GM12891 (cell line): ENCODE data around the gene FGFR2.

Experiments used
- POLR2AphosphoS5 ChIP-seq: IDR thresholded peaks from 2 replicates; pipeline ENCODE4 v1.6.1; 2011; ENCODE audit warnings: low read depth, low read length, control low read depth
- POU2F2 ChIP-seq: IDR thresholded peaks from 2 replicates; pipeline ENCODE4 v1.6.1; 2011; ENCODE audit warnings: low read depth, mild to moderate bottlenecking, control low read depth, low read length, moderate library complexity
- TAF1 ChIP-seq: IDR thresholded peaks from 2 replicates; pipeline ENCODE4 v1.6.1; 2011; ENCODE audit warnings: low read depth, low read length, control low read depth

DNA sequence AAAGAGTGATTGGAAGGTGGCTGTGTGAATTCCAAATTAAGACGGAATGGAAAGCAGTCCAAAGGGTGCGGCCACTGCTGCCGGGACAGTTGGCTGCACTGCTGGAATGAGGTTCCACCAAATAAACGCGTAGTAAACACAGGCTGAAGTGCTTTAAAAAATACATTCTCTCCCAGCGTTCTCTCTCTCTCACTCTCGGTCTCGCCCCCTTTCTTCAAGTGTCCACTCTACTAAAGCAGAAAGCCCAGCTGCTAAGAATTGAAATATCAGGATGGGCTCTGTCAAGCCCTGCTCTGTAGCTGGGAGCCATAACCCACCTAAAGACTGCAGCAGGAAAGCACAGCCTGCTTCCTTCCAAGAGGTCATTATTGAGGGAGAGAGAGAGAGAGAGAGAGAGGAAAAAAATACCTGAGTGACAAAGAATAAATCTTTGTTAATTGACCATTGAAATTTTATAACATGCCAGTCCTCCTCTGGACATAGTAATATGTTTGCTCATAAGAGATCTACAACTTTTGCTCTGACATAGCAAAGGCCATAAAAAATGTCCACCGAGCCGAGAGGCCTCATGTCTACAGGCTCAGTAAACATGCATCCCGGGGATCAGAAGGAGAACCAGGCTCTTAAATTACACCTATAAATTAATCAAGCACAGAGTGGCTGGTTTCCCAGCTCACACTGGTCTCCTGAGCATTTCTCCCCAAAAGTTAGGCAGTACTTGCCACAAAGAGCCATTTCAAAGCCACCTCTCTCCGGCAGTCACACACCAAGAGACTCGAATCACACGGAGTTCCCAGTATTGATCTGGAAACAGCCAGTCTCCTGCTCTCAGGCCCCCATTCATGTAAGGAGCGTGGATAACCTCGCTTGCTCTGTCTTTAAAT is 72.8 kb downstream of the FGFR2 start:
- no peak for TF ChIP-seq POLR2AphosphoS5
- no peak for TF ChIP-seq TAF1
- no peak for TF ChIP-seq POU2F2
